Stromal cell of bone marrow (primary cell): Measurements from ENCODE around the gene NRL.

Source experiments
- DNase-seq: peaks from one replicate; pipeline ENCODE4 v3.0.0-alpha.2; 2012; ENCODE audit warnings: low read depth

Gene NRL

GRCh38 chr14:24114532-24115421 is at the start of gene NRL, which contains the start of gene DCAF11:
TSS of gene NRL (minus strand) at chr14:24114949. CDS start at chr14:24082848, 32,101 bp downstream.
TSS of gene DCAF11 (plus strand) at chr14:24114777. CDS start at chr14:24115595, 818 bp downstream.
- DNase-seq = peak; percentile 99

DNA sequence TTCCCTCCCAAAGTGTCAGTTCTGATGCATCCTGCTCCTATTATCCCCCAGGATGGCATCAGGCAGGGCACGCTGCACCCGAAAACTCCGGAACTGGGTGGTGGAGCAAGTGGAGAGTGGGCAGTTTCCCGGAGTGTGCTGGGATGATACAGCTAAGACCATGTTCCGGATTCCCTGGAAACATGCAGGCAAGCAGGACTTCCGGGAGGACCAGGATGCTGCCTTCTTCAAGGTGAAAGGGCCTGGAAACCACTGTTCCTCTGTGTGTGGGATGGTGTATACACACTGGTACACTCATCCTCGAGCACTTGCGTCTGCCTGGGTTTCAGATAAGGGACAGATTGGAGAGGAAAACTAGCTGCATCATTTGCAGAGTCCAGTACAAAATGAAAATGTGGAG is 47.3 kb upstream of the NRL start:
- DNase-seq = no peak

DNA sequence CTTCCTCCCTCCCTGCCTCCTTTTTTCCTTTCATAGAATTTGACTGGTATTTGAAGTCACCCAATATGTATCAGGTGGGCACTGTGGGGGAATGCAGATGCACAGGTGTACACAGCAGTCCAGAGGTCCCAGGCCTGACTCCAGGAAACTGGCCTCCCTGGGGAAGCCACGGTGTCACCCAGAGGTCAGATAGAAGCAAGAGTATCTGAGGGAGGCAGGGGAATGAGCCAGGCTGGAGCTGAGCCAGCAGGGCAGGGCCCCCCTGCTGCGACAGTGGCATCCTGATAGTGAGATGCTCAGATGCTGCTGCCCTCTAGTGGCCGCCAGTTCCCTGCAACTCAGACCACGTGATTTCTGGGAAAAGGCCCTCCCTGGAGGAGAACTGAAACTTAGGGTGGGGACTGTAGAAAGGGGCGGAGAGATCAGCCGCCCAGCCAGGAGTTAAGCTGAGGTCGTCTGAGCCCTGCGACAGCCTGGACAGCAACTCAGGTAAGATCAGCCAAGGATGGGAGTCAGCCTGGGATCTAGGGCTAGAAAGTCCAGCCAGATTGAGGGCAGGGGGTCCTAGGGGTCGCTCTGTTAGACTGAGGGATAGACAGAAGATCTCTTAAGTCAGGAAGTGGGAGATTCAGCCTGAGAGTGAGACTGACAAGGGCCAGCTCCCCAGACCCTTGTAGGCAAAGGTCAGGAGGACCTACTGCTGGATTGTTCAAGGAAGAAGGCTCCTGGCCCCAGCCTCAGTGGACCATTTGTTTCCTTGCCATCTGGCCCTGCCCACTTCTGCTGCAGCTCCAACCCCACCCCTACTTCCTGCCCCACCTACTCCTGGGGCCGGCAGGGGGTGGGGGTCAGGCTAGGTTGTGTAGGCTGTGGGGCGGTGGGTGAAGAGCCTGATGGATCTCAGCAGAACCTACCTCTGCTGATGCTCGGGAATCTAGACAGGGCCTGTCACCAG is 46.4 kb upstream of the NRL start, which contains the start of gene IRF9:
TSS of gene IRF9 (plus strand) at position 416 of the 955 bp plus-strand sequence. CDS start 880 bp downstream, outside the sequence.
- DNase-seq = peak; percentile 87

- DNase-seq = no peak
Observed at GRCh38 chr14:24160499-24160849, 45.7 kb upstream of the NRL start.

DNA sequence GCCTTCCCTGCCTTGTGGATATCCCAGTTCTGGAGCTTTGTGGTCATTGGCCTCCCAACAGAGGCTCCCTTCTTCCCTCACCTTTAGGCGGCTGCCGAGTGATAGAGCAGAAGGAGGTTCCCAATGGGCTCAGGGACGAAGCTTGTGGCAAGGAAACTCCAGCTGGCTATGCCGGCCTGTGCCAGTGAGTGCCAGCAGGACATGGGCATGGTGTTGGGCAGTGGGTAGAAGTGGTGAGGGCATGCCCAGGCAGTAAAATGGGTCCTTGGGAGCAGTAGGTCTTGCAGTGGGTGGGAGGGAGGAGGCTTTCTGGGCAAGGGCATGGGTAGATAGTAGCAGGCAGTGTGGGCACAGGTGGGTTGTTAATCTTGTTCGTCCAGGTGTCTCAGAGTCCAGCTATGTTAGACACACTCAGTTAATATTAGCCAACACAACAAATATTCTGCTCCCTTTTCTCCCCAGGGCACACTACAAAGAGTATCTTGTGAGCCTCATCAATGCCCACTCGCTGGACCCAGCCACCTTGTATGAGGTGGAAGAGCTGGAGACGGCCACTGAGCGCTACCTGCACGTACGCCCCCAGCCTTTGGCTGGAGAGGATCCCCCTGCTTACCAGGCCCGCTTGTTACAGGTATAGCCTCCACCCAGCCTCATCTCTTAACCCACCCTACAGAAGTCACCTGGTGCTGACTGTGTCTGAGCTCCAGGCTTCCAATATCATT is 45.2 kb upstream of the NRL start:
- DNase-seq = no peak

GRCh38 chr14:24157331-24157730 is 42.6 kb upstream of the NRL start:
- no peak for DNase-seq

- no peak for DNase-seq
Observed at GRCh38 chr14:24156840-24157239, 42.1 kb upstream of the NRL start.

GRCh38 chr14:24155100-24155499 is 40.4 kb upstream of the NRL start:
- no peak for DNase-seq

DNA sequence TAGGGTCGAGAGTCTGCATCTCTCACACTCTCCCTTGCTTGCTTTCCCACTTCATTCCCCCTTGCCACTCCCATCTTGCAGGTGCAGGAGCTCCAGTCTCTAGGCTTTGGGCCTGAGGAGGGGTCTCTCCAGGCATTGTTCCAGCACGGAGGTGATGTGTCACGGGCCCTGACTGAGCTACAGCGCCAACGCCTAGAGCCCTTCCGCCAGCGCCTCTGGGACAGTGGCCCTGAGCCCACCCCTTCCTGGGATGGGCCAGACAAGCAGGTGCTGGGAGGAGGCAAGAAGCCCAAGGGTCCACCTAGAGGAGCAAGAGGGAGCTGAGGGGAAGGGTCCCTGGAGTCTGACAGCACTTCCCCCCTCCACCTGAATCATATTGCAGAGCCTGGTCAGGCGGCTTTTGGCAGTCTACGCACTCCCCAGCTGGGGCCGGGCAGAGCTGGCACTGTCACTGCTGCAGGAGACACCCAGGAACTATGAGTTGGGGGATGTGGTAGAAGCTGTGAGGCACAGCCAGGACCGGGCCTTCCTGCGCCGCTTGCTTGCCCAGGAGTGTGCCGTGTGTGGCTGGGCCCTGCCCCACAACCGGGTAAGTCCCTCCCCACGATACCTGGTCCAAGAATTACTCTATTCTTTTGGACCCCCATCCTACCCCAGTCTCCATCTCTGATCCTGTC is 36.8 kb upstream of the NRL start:
- DNase-seq = no peak

DNA sequence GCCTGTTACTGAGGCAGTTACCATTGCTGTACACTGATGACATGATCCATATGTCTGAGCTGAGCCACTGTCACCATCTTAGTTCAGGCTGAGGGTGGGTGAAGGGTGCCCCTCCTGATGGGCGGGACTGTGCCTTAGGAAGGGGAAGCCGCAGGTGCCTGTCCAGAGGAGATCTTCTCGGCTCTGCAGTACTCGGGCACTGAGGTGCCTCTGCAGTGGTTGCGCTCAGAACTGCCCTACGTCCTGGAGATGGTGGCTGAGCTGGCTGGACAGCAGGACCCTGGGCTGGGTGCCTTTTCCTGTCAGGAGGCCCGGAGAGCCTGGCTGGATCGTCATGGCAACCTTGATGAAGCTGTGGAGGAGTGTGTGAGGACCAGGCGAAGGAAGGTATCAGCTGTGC is 36.2 kb upstream of the NRL start:
- DNase-seq = no peak

DNA sequence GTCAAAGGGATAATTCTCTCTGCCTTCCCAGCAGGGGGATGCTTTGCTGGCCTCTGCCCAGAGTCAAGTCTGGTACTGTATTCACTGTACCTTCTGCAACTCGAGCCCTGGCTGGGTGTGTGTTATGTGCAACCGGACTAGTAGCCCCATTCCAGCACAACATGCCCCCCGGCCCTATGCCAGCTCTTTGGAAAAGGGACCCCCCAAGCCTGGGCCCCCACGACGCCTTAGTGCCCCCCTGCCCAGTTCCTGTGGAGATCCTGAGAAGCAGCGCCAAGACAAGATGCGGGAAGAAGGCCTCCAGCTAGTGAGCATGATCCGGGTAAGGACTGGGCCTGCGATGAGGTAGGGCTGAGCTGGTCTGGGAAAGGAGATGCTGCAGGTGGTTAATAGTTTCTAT is 35.8 kb upstream of the NRL start:
- DNase-seq = no peak

- DNase-seq = no peak
Observed at GRCh38 chr14:24150061-24150460, 35.3 kb upstream of the NRL start.

DNA sequence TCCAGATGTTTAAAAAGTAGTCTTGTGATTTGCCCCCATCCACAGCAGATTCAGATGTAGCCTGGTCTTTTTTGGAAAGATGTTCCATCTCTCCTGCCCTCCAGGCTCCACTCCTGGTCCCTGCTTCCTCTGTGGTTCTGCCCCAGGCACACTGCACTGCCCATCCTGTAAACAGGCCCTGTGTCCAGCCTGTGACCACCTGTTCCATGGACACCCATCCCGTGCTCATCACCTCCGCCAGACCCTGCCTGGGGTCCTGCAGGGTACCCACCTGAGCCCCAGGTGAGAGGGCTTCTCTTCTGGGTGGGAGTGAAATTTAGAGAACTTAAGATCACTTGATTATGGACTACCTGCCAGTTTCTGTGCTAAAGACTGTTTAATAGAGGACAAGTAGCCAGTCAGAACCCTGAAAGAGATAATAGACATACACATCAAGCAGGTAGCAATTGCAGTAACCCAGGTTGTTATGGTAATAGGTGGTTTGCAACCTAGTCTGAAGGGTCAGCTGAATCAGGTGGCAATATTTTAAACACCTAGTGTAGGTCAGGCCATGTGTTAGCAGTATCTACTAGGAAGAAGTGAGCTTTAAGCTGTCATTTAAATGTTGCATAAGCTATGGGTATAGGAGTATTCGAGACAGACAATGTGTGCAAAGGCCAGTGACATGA is 34.7 kb upstream of the NRL start:
- no peak for DNase-seq

- DNase-seq = no peak
Observed at GRCh38 chr14:24147761-24148428, 33.1 kb upstream of the NRL start.

DNA sequence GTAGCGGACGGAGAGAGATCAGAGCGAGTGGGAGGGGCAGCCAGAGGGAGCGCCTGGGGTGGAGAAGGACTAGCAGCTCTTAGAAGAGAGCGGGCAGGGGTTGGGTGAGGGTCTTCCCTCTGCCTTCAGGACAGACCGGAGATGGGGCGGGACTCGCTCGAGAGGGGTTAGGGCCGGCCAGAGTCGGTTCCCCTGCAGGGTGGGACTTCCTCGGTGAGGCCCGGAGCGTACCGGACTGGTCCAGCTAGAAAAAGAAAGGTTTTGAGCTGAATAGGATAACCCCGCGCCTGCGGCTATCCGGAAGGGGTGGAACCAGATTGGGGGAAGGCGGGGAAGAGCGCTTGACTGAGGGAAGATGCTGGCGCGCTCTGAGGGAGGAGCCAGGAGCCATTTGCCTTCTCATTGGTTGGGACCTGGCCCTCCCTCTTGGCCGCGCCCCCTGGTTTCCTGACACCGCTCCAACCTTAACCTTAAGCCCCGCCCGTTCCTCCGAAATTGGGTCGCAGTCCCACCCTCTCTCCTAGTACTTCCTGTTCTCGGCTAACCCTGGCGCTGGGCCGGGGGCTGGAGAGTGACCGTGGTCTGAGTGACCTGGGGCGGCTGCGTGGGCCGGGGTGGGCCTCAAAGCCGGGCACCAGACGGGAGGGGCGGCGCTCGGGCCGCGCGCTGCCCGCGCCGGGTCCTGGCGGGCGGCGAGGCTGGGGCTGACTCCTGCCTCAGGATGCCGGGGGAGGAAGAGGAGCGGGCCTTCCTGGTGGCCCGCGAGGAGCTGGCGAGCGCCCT is 32.4 kb upstream of the NRL start, which contains the start of gene RNF31:
TSS of gene RNF31 (plus strand) at position 521 of the 783 bp plus-strand sequence. CDS start at position 722, 201 bp downstream.
- DNase-seq = peak; percentile 98

DNA sequence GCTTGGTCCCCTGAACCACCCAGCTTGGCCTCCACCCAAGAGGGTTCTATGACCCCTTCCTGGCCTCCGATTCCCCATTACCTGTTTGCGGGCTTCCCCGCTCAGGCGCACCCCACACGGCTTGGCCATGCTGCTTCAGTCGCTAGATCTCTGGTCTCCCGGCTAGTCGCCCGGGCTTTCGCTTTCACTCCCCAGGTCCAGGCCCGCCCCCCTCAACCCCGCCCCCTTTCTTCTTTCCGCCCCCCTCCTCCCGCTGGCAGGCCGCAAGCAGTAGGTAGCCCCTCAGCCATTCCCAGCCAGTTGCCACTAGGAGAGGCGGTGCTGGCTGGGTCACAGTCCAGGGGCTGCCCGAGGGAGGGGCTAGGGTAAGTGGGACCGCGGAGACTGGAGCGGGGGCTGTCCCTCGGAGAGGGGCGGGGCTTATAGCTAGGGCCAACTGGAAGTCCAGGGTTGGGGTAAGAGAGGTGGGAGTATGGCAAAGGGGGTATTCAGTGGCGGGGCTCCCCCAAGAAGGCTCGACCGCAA is 31.8 kb upstream of the NRL start, which contains the start of gene PSME2:
TSS of gene PSME2 (minus strand) at position 158 of the 525 bp plus-strand sequence. CDS start at position 129, 29 bp downstream.
- DNase-seq = peak; percentile 89

DNA sequence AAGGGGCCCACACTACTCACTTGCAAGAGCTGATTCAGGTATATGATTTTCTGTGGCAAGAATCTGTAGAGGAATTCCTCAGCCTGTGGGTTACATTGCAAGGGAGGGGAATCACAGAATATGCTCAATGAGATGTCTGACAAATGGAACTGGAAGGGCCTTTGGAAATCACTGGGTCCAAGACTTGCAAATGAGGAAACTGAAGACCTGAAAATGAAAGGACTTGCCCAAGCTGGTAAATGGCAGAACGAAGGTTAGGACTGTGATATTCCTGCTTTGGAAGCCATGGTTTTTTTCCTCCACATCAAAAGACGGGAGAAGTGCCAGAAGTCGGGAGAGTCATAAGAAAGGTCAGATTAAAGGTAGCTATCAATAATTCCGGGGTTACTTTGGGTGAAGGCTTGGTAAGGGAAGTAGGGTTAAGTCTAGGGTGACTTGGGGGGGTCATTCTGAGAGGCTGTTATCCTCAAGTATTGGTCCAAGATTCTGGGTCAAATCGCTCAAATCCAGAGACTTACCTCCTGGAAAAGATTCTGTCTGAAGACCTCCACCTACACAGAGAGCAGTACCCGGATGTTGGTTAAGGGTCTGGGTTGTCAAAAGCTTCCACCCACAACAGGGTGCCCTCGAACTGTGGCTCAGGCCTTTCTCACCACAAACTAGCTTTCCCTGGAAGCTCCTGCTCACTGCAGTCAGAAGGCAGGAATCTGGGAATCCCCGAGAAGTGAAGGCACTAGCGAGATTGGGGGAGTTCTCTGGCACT is 31.1 kb upstream of the NRL start:
- DNase-seq = peak; percentile 40

GRCh38 chr14:24145219-24145618 is 30.5 kb upstream of the NRL start:
- DNase-seq = no peak
